NCI-H1417 treated with DMSO at 0.1 percent for 48 hours (cell line): ENCODE measurements around the gene EBP.

ENCODE experiments used
- DNase-seq: peaks from one replicate; lab custom pipeline; 2025; lab: John Stamatoyannopoulos, UW

Gene EBP

DNA sequence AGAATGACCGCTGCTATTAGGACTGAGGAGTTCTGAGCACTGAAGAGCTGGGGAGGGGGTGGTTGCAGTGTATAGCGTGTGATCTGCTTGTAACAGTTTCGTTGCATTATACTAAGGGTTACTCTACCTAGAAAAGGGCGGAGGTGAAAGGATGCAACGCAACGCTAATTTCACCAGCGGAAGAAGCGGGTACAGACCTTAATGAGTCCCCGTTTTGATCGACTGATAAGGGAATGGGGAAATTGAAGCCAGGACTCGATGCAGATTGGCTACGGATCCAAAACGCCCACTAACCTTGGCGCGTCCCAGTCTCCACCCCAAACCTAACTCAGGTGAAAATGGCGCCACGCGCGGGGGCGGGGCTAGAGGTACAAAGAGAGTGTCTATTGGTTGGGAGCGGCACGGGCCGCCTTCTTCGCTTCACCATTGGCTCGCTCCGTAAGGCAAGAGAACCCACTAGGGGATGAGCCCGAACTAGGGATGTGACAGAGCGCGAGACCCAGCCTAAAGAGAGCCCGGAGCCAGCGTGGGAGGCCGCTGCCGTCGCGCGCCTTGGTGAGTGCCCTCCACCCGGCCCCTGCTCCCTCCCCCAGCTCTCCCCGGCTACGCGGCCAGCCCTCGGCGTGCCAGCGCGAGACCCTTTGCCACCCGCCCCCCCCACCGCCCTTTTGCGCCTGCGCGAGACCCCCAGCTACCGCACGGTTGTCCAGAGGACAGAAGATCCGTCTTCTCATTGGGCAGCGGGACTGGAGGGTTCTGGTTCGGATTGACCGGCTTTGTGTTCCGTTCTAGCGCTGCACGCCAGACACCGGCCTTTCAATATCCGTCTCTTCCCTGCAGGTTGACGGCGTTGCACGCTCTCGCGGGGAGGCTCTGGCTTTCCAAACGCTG lies at the start of gene EBP:
TSS of gene EBP (plus strand) at position 456 of the 891 bp plus-strand sequence. CDS start 1,964 bp downstream, outside the sequence.
- DNase-seq, result peak; percentile 42

DNA sequence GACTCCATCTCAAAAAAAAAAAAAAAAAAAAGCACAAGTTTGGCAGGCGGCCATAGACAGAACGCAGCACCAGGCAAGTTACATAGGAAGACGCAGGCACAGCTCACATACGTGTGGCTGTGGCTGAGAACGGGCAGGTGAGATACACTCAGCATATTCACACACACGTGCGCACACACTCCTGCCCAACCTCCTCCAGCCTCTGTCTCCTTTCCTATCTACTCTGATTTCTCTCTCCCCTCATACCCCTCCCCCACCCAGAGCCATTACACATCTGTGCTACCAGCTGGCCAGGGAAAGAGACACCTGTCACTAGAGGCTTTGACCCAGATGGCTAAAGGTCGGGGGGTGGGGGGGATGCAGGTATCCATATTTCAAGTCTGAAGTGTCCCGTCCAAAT lies 49.4 kb upstream of the EBP start:
- no peak for DNase-seq

GRCh38 chrX:48472851-48473703 lies 48.5 kb upstream of the EBP start:
- DNase-seq, result no peak

- DNase-seq, result no peak
Measured at GRCh38 chrX:48473704-48473990, 48.0 kb upstream of the EBP start.

DNA sequence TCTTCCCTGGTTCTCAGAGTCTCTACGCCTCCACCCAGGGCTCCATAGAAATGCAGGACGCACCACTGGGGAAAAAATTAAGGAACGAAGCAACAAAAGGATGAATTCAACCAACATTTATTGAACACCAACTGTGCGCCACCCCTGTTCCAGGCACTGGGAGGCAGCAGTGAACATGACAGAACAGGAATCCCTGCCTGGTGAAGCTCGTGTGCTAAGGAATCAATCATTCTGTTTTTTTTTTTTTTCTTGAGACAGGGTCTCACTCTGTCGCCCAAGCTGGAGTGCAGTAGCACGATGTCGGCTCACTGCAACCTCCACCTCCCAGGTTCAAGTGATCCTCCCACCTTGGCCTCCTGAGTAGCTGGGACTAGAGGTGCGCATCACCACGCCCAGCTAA lies 47.5 kb upstream of the EBP start:
- no peak for DNase-seq

- no peak for DNase-seq
Measured at GRCh38 chrX:48474581-48474980, 47.0 kb upstream of the EBP start.

DNA sequence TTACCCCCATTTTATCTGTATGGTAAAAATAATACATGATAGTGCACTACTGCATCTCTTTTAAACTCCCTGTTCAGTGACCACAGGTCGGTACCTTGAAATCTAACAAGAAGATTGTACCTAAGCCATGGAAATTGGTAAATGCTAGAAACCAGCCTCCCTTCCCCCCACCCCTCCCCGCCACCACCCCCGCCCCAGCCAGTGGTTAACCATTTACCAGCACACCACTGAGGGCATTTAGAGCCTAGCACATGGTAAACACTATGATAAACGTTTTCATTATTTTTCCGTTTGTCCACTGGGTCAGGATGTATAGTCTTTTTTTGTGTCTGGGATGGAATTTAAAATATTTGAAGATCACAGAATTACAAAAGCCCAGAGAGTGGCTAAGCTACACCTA lies 46.3 kb upstream of the EBP start:
- no peak for DNase-seq

GRCh38 chrX:48475774-48476577 lies 45.6 kb upstream of the EBP start, which contains the start of gene FTSJ1:
Gene FTSJ1, plus strand, starts transcription at chrX:48476199. Its CDS starts 1,849 bp downstream, at chrX:48478048.
- peak; percentile 18 for DNase-seq

DNA sequence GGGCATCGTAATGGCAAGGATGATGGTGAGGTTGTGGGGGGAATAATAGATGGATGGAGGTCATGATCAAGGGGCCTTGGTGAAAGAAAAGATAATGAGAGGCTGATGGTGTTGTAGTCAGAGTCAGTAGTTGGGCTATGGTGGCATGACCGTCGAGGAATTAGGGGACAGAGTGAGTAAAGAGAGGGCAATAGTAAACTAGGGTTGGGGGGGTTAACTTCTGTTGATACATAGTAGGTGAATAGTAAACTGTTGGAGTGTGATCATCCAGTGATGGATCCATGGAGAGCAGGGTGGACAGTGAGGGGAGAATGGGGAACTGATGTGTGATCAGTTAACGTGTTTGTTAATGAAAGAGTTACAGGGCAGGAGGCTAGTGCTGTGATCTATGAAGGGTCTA lies 44.7 kb upstream of the EBP start:
- no peak for DNase-seq

GRCh38 chrX:48477960-48478755 lies 43.5 kb upstream of the EBP start:
- DNase-seq, result no peak

DNA sequence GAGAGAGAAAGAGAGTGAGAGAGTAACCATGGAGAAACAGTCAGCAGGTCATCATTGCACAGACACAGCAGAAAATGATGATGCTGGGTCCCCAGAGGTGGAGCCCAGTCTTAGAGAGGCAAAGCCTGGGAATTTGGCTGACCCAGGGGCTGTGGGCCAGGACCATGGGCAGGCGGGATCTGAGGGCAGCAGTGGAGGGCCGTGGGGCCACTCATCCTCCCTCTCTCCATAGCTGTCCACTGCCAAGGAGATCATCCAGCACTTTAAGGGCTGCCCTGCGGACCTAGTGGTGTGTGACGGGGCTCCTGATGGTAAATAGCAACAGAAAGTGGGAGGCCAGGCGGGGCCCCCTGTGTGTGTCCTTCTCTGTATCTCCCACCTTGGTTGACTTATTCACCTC lies 42.8 kb upstream of the EBP start:
- no peak for DNase-seq

DNA sequence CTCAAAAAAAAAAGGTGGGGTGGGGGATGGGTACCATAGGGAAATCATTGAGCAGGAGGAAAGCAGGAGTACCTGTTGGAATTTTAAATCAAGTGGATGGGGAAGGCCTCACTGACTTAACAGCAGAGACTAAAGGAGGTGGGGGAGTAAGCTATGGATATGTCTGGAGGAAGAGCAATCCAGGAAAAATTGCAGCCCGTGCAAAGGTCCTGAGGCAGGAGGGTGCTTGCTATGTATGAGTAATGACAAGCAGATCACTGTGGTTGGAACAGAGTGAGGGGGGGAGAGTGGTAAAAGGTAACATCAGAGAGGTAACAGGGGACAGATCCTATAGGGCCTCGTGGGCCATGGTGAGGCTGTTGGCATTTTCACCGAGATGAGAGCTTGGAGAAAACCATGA lies 41.5 kb upstream of the EBP start:
- DNase-seq, result no peak

DNA sequence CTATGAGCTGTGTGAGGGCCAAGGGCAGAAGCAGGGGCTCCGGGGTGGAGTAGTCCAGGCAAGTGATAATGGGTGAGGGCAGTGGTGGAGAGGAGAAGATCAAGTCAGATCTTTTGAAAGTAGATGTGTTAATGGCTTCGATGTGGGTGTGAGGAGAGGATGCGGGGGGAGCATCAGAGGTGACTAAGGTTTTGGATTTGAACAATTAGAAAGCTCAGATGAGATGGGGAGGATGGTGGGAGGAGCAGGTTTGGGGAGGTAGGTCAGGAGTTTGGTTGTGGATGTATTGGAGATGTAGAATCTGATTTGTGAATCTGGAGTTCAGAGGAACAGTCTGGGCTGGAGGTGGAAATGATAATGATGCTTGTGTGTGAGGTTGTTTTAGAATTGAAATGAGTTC lies 41.0 kb upstream of the EBP start:
- no peak for DNase-seq

DNA sequence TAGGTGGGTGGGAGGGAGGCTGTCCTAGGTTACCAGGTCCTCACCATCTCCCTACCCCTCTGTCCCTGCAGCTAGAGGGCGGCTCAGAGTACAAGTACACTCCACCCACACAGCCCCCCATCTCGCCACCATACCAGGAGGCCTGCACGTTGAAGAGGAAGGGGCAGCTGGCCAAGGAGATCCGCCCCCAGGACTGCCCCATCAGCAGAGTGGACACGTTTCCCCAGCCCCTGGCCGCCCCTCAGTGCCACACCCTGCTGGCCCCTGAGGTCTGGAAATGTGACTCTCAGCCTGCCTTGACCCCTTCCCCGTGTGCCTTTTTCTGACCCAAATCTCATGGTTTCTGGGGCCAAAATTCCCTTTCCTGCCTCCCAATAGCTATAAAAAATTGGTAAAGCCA lies 39.1 kb upstream of the EBP start:
- DNase-seq, result no peak

DNA sequence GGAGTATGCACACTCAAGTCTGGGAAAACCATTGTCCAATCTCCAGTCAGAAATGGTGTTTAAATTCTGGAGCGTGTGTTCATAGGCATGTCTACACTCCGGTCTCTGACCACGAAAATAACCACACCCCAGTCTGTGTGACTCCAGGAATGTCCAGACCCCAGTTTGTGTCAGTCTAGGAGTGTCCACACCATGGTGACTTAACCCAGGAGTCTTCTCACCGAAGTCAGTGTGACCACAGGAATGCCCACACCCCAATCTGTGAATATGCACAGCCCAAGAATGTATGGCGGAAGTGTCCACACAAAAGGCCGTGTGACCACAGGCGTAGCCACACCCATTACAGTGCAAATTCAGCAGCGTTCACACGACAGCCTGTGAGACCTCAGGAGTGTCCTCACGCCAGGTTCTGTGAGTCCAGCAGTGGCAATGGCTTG lies 34.2 kb upstream of the EBP start:
- DNase-seq, result no peak

DNA sequence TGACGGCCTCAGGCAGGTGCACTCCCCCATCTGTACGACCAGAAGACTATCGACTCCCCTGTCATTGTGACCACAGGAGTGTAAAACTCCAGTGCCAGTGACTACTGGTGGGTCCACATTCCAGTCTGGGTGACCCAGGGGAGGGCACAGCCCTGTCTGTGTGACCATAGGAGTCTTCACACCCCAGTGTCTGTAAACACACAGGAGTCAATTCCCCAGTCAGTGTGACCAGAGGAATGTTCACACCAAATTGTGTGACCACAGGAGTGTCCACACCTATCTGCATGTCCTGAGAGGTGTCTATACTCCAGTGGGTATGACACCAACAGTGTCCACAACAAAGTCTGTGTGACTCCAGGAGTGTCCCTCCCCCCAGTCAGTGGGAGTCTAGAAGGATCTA lies 33.6 kb upstream of the EBP start:
- DNase-seq, result no peak

- no peak for DNase-seq
Measured at GRCh38 chrX:48489296-48489695, 32.3 kb upstream of the EBP start.

GRCh38 chrX:48489892-48490291 lies 31.7 kb upstream of the EBP start:
- no peak for DNase-seq

DNA sequence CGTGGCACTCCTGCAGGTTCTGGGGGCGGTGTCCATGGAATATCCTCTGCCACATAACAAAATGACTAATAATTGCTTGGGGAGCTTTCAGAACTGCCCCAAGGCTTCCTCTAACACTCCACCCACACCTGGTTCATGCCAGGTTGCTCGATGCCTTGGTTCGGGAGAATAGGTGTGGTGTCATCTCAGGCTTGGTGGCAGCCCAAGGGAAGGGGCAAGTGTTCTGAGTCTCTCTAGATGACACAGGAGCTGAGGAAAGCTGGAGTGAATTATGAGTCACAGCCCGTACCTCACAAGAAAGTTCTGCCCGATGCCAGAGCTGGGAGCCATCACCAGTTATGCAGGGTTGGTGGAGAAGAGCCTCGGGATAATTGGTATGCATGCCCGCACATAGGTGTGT lies 30.9 kb upstream of the EBP start:
- DNase-seq, result no peak

DNA sequence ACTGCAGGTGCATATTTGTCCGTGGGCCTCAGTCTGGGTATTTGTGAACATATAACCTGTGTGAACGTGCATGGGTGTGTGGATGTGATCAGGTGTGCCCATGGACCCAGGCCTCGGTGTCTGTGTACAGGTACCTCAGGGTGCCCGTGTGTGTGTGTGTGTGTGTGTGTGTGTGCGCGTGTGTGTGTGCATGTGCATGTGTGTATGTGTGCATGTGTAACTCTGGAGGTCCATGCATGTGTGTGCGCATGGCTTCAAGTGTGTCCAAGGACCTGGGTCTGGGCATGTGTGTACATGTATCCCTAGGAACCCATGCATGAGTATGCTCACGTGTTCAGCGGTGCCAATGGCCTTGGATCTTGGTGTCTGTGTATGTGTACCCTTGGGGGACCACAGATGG lies 29.8 kb upstream of the EBP start:
- no peak for DNase-seq

GRCh38 chrX:48492293-48492910 lies 29.2 kb upstream of the EBP start:
- no peak for DNase-seq
